Esophagus (tissue), 2 donors: Measurements from ENCODE around the gene F10. TPM values are rescaled to one million over a fixed set of nuclear protein-coding genes. Genes with fewer than 3 reads are reported as not detected.
"Not testable (repeated sequence)": the region's sequence is repeated elsewhere in the genome, so short reads cannot be mapped to it uniquely, and the experiment has no call there.

Source experiments
- H3K27ac ChIP-seq, 2 donors: one replicate each; pipeline ENCODE4 v1.5.1; 2013; ENCODE audit warnings: low read depth in 2 of 2, mild to moderate bottlenecking in 2 of 2, inconsistent platforms in 1 of 2, low read length in 1 of 2, moderate library complexity in 1 of 2
- H3K27me3 ChIP-seq, 2 donors: one replicate each; pipeline ENCODE4 v1.6.1; 2013; ENCODE audit warnings: low read length in 2 of 2, control low read depth in 1 of 2, mild to moderate bottlenecking in 1 of 2; ENCODE audit not compliant: insufficient read depth in 2 of 2, control insufficient read depth in 1 of 2
- H3K36me3 ChIP-seq, 2 donors: one replicate each; pipeline ENCODE4 v1.6.1; 2013; ENCODE audit warnings: low read length in 1 of 2; ENCODE audit not compliant: control insufficient read depth in 2 of 2, insufficient read depth in 2 of 2
- H3K4me1 ChIP-seq, 2 donors: one replicate each; pipeline ENCODE4 v1.6.1; 2013; ENCODE audit warnings: low read length in 1 of 2; ENCODE audit not compliant: control insufficient read depth in 2 of 2, insufficient read depth in 2 of 2
- H3K4me3 ChIP-seq, 2 donors: one replicate each; pipeline ENCODE4 v1.5.1; 2013; ENCODE audit warnings: low read length in 2 of 2, mild to moderate bottlenecking in 2 of 2, low read depth in 1 of 2, moderate library complexity in 1 of 2
- H3K9me3 ChIP-seq, 2 donors: one replicate each; pipeline ENCODE4 v1.6.1; 2013; ENCODE audit warnings: mild to moderate bottlenecking in 2 of 2, low read depth in 1 of 2, low read length in 1 of 2, moderate library complexity in 1 of 2; ENCODE audit not compliant: control insufficient read depth in 2 of 2, insufficient read depth in 1 of 2
- WGBS, 2 donors: extraction: QIAGEN DNeasy Blood & Tissue Kit; methylation state at CpG; one replicate each; pipeline ENCODE4 v1.1.7; 2013; 5-methylcytosine and 5-hydroxymethylcytosine counted together
- polyA plus RNA-seq, 2 donors: library from polyadenylated mRNA; stranded (reverse); fragments of 200-250 nt; gene quantifications; one replicate each; pipeline ENCODE4 v1.2.3, GENCODE V29; 2013
- donor health status: healthy with polysubstance abuse.
- donor health status: Bipolar disorder and iron deficiency.

Gene F10
- polyA plus RNA-seq, 2 donors: 1.6 to 4.5 TPM

- Histone ChIP-seq H3K4me3 (no peak overlapping the region), H3K27me3 (no peaks in the 10 kb centered on the region), H3K4me1 (peaks cover 0 to 8% of the 10 kb centered on the region in 2 donors), H3K36me3 (no peaks in the 10 kb centered on the region), H3K9me3 (no peaks in the 10 kb centered on the region), H3K27ac (no peak overlapping the region)
- 89 to 90% methylated on average over 9 of the region's 9 CpGs for WGBS, 2 donors
Observed at GRCh38 chr13:113155982-113156655, 33.5 kb downstream of the F10 start.

GRCh38 chr13:113157206-113157928, 34.8 kb downstream of the F10 start:
- 71 to 72% methylated on average over 12 of the region's 12 CpGs for WGBS, 2 donors
- H3K27me3 ChIP-seq: no peaks in the 10 kb centered on the region
- H3K27ac ChIP-seq: no peak overlapping the region
- no peaks in the 10 kb centered on the region for H3K36me3 ChIP-seq
- no peak overlapping the region for H3K4me3 ChIP-seq
- H3K4me1 ChIP-seq: peaks cover 0 to 8% of the 10 kb centered on the region in 2 donors
- no peaks in the 10 kb centered on the region for H3K9me3 ChIP-seq

GRCh38 chr13:113157929-113158747, 35.5 kb downstream of the F10 start, which contains the start of gene PROZ:
Gene PROZ (plus strand): TSS chr13:113158648. CDS start chr13:113158661, 13 bp downstream.
- H3K27me3 ChIP-seq: no peaks in the 10 kb centered on the region
- no peak within 1 kb of the TSS for H3K27ac ChIP-seq
- no peak within 1 kb of the TSS for H3K4me3 ChIP-seq
- peaks cover 0 to 2% of the 10 kb centered on the region in 2 donors for H3K9me3 ChIP-seq
- no peaks in the 10 kb centered on the region for H3K36me3 ChIP-seq
- H3K4me1 ChIP-seq: peaks cover 3 to 4% of the 10 kb centered on the region in 2 donors
- WGBS, 2 donors: 50 to 57% methylated on average over 16 of the region's 16 CpGs

GRCh38 chr13:113158946-113159345, 36.3 kb downstream of the F10 start:
- no peak overlapping the region for H3K4me3 ChIP-seq
- H3K4me1 ChIP-seq: peaks cover 0 to 3% of the 10 kb centered on the region in 2 donors
- 76 to 77% methylated on average over 6 to 7 of the region's 7 CpGs for WGBS, 2 donors
- no peaks in the 10 kb centered on the region for H3K27me3 ChIP-seq
- peaks cover 0 to 2% of the 10 kb centered on the region in 2 donors for H3K9me3 ChIP-seq
- no peak overlapping the region for H3K27ac ChIP-seq
- H3K36me3 ChIP-seq: no peaks in the 10 kb centered on the region

- Histone ChIP-seq H3K27me3 (no peaks in the 10 kb centered on the region), H3K9me3 (peaks cover 0 to 2% of the 10 kb centered on the region in 2 donors), H3K36me3 (no peaks in the 10 kb centered on the region), H3K4me1 (peaks cover 0 to 3% of the 10 kb centered on the region in 2 donors), H3K27ac (no peak overlapping the region), H3K4me3 (no peak overlapping the region)
- WGBS, 2 donors: 86 to 87% methylated on average over 20 of the region's 20 CpGs
Observed at GRCh38 chr13:113159701-113160100, 37.1 kb downstream of the F10 start.

- peaks cover 0 to 2% of the 10 kb centered on the region in 2 donors for H3K9me3 ChIP-seq
- no peaks in the 10 kb centered on the region for H3K36me3 ChIP-seq
- no peak overlapping the region for H3K4me3 ChIP-seq
- H3K27ac ChIP-seq: no peak overlapping the region
- H3K4me1 ChIP-seq: peaks cover 0 to 3% of the 10 kb centered on the region in 2 donors
- WGBS, 2 donors: 71 to 73% methylated on average over 12 of the region's 12 CpGs
- no peaks in the 10 kb centered on the region for H3K27me3 ChIP-seq
Observed at GRCh38 chr13:113160983-113161382, 38.4 kb downstream of the F10 start.

GRCh38 chr13:113161433-113161832, 38.8 kb downstream of the F10 start:
- H3K27me3 ChIP-seq: no peaks in the 10 kb centered on the region
- no peak overlapping the region for H3K27ac ChIP-seq
- no peak overlapping the region for H3K4me3 ChIP-seq
- peaks cover 0 to 3% of the 10 kb centered on the region in 2 donors for H3K4me1 ChIP-seq
- WGBS, 2 donors: 35 to 59% methylated on average over 14 to 16 of the region's 16 CpGs
- no peaks in the 10 kb centered on the region for H3K36me3 ChIP-seq
- H3K9me3 ChIP-seq: peaks cover 0 to 2% of the 10 kb centered on the region in 2 donors

GRCh38 chr13:113161975-113162374, 39.4 kb downstream of the F10 start:
- not testable (repeated sequence) for H3K4me1 ChIP-seq, H3K4me3 ChIP-seq, H3K27me3 ChIP-seq, H3K9me3 ChIP-seq, H3K36me3 ChIP-seq, H3K27ac ChIP-seq
- 27 to 38% methylated on average over 8 to 11 of the region's 13 CpGs for WGBS, 2 donors
